H1 (cell line): ENCODE data around the gene HPX.

Source experiments
- BACH1 ChIP-seq: IDR thresholded peaks from 2 replicates; pipeline ENCODE4 v1.6.1; 2012; ENCODE audit warnings: low read length, improper control_type of control experiment
- CHD2 ChIP-seq: IDR thresholded peaks from 2 replicates; pipeline ENCODE4 v1.6.1; 2012; ENCODE audit warnings: low read length, improper control_type of control experiment
- EZH2 ChIP-seq: fragments of 200-600 bp; sonication (generic); IDR thresholded peaks from 2 replicates; pipeline ENCODE4 v1.7.1; 2012; ENCODE audit warnings: low read depth, mild to moderate bottlenecking, moderate library complexity, low read length, inconsistent platforms; ENCODE audit not compliant: severe bottlenecking
- JUND ChIP-seq: IDR thresholded peaks from 2 replicates; pipeline ENCODE4 v1.6.1; 2011; ENCODE audit warnings: mild to moderate bottlenecking, improper control_type of control experiment, low read length
- POLR2AphosphoS5 ChIP-seq: IDR thresholded peaks from 2 replicates; pipeline ENCODE4 v1.6.1; 2011; ENCODE audit warnings: low read depth, low read length
- RAD21 ChIP-seq, 2 experiments: IDR thresholded peaks in 1 of 2; conservative IDR thresholded peaks in 1 of 2; 2 replicates each; pipeline ENCODE4 v1.6.1; 2011; ENCODE audit warnings: low read depth in 2 of 2, low read length in 2 of 2, improper control_type of control experiment in 1 of 2, inconsistent platforms in 1 of 2, mild to moderate bottlenecking in 1 of 2, moderate library complexity in 1 of 2
- SP1 ChIP-seq: IDR thresholded peaks from 2 replicates; pipeline ENCODE4 v1.6.1; 2011; ENCODE audit warnings: low read depth, low read length
- SUZ12 ChIP-seq: fragments of 200-600 bp; sonication (generic); IDR thresholded peaks from 2 replicates; pipeline ENCODE4 v1.6.1; 2012; ENCODE audit warnings: mild to moderate bottlenecking, inconsistent platforms, low read length, moderate library complexity, mixed read lengths
- TF ChIP-seq, protein P1 (sequence below), 3 experiments: IDR thresholded peaks; 1 replicate in 2 of 3; 2 replicates in 1 of 3; pipeline versions ENCODE4 v1.5.1 to v1.6.1; 2011; ENCODE audit warnings: low read length in 3 of 3, mild to moderate bottlenecking in 3 of 3, inconsistent platforms in 2 of 3, low read depth in 1 of 3, moderate library complexity in 1 of 3; ENCODE audit not compliant: insufficient read depth in 1 of 3; ENCODE audit errors: control extremely low read depth in 1 of 3
- TF ChIP-seq, protein P2 (sequence below): fragments of 300-600 bp; sonication (generic); IDR thresholded peaks from 2 replicates; pipeline ENCODE4 v1.7.1; 2012; ENCODE audit warnings: low read length, moderate library complexity, mild to moderate bottlenecking, inconsistent platforms; ENCODE audit not compliant: insufficient replicate concordance

GRCh38 chr11:6455070-6455469 lies 14.3 kb upstream of the HPX start:
- no peak for TF ChIP-seq SUZ12
- TF ChIP-seq, protein P1, sequence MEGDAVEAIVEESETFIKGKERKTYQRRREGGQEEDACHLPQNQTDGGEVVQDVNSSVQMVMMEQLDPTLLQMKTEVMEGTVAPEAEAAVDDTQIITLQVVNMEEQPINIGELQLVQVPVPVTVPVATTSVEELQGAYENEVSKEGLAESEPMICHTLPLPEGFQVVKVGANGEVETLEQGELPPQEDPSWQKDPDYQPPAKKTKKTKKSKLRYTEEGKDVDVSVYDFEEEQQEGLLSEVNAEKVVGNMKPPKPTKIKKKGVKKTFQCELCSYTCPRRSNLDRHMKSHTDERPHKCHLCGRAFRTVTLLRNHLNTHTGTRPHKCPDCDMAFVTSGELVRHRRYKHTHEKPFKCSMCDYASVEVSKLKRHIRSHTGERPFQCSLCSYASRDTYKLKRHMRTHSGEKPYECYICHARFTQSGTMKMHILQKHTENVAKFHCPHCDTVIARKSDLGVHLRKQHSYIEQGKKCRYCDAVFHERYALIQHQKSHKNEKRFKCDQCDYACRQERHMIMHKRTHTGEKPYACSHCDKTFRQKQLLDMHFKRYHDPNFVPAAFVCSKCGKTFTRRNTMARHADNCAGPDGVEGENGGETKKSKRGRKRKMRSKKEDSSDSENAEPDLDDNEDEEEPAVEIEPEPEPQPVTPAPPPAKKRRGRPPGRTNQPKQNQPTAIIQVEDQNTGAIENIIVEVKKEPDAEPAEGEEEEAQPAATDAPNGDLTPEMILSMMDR (IDR thresholded peaks at IDR 0.05; ENCODE audit: control extremely low read depth in 1 of 3, insufficient read depth in 1 of 3, low read depth in 1 of 3, low read length in 3 of 3) = no peak
- no peak for TF ChIP-seq SP1
- TF ChIP-seq RAD21 (IDR thresholded peaks at IDR 0.05 in 1 of 2, conservative IDR thresholded peaks at IDR 0.05 in 1 of 2; ENCODE audit: low read depth in 2 of 2, low read length in 2 of 2) = no peak
- TF ChIP-seq CHD2 = no peak
- TF ChIP-seq EZH2 = no peak
- TF ChIP-seq JUND = no peak
- TF ChIP-seq POLR2AphosphoS5 = no peak
- TF ChIP-seq, protein P2, sequence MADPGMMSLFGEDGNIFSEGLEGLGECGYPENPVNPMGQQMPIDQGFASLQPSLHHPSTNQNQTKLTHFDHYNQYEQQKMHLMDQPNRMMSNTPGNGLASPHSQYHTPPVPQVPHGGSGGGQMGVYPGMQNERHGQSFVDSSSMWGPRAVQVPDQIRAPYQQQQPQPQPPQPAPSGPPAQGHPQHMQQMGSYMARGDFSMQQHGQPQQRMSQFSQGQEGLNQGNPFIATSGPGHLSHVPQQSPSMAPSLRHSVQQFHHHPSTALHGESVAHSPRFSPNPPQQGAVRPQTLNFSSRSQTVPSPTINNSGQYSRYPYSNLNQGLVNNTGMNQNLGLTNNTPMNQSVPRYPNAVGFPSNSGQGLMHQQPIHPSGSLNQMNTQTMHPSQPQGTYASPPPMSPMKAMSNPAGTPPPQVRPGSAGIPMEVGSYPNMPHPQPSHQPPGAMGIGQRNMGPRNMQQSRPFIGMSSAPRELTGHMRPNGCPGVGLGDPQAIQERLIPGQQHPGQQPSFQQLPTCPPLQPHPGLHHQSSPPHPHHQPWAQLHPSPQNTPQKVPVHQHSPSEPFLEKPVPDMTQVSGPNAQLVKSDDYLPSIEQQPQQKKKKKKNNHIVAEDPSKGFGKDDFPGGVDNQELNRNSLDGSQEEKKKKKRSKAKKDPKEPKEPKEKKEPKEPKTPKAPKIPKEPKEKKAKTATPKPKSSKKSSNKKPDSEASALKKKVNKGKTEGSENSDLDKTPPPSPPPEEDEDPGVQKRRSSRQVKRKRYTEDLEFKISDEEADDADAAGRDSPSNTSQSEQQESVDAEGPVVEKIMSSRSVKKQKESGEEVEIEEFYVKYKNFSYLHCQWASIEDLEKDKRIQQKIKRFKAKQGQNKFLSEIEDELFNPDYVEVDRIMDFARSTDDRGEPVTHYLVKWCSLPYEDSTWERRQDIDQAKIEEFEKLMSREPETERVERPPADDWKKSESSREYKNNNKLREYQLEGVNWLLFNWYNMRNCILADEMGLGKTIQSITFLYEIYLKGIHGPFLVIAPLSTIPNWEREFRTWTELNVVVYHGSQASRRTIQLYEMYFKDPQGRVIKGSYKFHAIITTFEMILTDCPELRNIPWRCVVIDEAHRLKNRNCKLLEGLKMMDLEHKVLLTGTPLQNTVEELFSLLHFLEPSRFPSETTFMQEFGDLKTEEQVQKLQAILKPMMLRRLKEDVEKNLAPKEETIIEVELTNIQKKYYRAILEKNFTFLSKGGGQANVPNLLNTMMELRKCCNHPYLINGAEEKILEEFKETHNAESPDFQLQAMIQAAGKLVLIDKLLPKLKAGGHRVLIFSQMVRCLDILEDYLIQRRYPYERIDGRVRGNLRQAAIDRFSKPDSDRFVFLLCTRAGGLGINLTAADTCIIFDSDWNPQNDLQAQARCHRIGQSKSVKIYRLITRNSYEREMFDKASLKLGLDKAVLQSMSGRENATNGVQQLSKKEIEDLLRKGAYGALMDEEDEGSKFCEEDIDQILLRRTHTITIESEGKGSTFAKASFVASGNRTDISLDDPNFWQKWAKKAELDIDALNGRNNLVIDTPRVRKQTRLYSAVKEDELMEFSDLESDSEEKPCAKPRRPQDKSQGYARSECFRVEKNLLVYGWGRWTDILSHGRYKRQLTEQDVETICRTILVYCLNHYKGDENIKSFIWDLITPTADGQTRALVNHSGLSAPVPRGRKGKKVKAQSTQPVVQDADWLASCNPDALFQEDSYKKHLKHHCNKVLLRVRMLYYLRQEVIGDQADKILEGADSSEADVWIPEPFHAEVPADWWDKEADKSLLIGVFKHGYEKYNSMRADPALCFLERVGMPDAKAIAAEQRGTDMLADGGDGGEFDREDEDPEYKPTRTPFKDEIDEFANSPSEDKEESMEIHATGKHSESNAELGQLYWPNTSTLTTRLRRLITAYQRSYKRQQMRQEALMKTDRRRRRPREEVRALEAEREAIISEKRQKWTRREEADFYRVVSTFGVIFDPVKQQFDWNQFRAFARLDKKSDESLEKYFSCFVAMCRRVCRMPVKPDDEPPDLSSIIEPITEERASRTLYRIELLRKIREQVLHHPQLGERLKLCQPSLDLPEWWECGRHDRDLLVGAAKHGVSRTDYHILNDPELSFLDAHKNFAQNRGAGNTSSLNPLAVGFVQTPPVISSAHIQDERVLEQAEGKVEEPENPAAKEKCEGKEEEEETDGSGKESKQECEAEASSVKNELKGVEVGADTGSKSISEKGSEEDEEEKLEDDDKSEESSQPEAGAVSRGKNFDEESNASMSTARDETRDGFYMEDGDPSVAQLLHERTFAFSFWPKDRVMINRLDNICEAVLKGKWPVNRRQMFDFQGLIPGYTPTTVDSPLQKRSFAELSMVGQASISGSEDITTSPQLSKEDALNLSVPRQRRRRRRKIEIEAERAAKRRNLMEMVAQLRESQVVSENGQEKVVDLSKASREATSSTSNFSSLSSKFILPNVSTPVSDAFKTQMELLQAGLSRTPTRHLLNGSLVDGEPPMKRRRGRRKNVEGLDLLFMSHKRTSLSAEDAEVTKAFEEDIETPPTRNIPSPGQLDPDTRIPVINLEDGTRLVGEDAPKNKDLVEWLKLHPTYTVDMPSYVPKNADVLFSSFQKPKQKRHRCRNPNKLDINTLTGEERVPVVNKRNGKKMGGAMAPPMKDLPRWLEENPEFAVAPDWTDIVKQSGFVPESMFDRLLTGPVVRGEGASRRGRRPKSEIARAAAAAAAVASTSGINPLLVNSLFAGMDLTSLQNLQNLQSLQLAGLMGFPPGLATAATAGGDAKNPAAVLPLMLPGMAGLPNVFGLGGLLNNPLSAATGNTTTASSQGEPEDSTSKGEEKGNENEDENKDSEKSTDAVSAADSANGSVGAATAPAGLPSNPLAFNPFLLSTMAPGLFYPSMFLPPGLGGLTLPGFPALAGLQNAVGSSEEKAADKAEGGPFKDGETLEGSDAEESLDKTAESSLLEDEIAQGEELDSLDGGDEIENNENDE = no peak
- no peak for TF ChIP-seq BACH1
